ENCODE data around the gene DPYD.

DNA sequence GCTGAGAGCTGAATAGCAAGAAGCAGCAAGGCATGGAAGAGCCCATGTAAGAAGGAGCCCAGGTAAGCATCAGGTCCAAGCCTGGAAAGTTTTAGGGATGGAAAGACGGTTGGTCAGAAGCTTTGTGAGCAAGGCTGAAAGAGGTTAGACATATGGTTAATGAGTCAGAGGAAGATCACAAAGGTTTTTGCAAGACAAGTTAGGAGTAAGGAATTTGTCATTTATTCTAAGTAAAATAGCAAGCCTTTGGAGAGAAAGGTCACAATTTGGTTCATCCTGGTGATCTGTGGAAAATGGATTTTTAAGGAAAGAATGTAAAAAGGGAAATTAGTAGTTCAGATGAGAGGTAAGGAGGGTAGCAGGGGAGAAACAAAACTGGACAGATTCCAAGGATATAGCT, 106.7 kb downstream of the DPYD start:
- TF ChIP-seq, protein P1, sequence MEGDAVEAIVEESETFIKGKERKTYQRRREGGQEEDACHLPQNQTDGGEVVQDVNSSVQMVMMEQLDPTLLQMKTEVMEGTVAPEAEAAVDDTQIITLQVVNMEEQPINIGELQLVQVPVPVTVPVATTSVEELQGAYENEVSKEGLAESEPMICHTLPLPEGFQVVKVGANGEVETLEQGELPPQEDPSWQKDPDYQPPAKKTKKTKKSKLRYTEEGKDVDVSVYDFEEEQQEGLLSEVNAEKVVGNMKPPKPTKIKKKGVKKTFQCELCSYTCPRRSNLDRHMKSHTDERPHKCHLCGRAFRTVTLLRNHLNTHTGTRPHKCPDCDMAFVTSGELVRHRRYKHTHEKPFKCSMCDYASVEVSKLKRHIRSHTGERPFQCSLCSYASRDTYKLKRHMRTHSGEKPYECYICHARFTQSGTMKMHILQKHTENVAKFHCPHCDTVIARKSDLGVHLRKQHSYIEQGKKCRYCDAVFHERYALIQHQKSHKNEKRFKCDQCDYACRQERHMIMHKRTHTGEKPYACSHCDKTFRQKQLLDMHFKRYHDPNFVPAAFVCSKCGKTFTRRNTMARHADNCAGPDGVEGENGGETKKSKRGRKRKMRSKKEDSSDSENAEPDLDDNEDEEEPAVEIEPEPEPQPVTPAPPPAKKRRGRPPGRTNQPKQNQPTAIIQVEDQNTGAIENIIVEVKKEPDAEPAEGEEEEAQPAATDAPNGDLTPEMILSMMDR (IDR thresholded peaks at IDR 0.05; ENCODE audit: low read length): no peak
- TF ChIP-seq EZH2 (IDR thresholded peaks at IDR 0.05; ENCODE audit: borderline replicate concordance, low read length): no peak

All from OCI-LY1 (cell line).